HG02571 (cell line): ENCODE measurements around the gene ARHGAP24.
"Not testable (repeated sequence)": the region's sequence is repeated elsewhere in the genome, so short reads cannot be mapped to it uniquely, and the experiment has no call there.

Experiments
- ATAC-seq: cut with Tn5 transposase; IDR thresholded peaks from one replicate; pipeline ENCODE4 v1.9.1; 2021; ENCODE audit warnings: mild to moderate bottlenecking, moderate library complexity; ENCODE audit not compliant: unreplicated experiment

The ARHGAP24 gene

DNA sequence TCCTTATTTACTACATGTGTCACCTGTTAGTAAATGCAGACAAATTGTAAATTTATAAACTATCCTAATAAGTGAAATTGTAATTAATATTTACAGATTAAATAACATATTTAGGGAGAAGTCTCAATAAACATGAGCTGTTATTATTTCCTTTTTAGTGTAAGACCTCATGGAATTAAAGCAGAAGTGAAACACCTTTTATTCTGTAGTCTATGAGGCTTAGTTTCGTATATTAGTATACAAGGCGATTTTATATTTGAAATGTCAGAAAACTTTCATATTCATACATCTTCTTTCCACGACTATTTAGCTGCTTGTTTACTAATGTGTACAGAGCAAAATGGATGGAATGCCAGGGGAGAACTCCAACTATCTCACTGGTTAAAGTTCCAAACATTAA lies 414.4 kb downstream of the ARHGAP24 start:
- no peak for ATAC-seq

DNA sequence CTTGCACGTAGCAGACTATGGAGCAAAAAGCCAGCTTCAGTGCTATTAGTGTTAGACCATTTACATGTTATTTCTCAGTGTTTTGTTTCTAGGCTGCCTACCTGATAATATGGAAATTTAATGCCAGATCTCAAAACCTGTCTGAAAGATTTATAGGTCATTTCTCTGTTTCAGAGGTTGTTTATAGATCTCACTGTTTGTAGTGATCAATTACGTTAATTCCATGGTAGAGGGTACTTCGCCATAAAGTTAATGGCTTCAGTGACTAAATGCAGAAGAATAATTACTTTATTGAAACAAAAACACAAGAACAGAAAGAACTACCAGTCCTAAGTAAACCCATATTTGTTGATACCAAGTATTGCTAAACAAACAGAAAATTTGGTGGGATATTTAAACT lies 420.8 kb downstream of the ARHGAP24 start:
- ATAC-seq = no peak

DNA sequence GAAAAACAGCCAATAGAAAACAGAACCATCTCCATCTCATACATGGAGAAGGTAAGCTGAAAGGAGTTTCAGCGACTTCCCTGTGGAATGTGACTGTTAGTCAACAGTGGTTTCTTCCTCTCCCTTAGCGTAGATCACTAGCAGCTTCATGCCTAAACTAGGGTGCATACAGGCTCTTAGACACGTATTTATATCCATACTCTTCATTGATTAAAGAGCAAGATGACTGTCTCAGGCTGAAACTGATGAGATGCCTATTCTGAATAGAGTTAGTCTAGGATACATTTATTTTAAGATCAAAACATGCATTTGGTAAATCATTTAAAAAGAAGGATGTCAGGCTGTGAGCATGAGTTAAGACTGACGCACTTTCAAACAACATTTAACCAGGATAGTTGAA lies 423.3 kb downstream of the ARHGAP24 start:
- ATAC-seq = no peak

DNA sequence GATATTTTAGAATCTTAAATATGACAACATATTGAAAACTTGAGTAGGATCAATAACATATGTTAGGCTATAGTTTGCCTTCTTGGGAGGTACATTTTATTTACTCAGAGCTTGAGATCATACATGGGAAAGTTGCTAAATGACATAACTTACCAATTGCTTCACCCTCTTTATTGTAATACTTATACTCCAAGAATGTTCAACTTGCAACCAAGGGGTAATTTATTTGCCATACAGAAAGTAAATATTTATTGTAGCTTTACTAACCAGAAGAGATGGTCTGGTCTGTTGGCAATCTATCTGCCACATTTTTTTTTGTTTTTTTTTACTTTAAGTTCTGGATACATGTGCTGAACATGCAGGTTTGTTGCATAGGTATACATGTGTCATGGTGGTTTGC lies 426.6 kb downstream of the ARHGAP24 start:
- ATAC-seq = no peak

DNA sequence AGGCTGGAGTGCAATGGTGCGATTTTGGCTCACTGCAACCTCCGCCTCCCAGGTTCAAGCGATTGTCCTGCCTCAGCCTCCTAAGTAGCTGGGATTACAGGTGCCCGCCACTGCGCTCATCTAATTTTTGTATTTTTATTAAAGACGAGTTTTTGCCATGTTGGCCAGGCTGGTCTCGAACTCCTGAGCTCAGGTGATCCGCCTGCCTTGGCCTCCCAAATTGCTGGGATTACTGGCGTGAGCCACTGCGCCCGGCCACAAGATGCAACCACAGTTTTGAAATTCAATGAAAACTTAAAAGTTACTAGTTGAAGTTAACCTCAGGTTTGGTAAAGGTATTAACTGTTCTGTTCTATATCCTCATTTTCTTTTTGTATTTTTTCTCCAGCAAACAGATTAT lies 427.7 kb downstream of the ARHGAP24 start:
- not testable (repeated sequence) for ATAC-seq

DNA sequence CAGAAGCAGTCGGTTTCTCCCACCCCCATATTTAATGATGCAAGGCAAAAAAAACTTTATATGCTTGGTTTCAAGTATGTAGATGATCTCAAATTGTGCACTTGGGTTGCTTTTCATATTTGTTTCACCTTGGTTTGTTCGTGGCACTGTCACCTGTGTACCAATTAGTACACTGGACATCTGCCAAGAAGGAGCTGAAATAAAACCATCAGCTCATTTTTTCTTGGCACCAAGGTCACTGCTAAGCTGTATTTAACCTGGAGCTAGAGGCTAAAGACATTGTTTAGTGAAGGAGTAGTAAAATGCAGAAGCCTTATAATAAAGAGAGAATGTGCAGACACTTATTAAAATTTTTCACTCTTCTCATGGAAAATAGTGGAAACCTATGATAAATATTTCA lies 430.8 kb downstream of the ARHGAP24 start:
- no peak for ATAC-seq

DNA sequence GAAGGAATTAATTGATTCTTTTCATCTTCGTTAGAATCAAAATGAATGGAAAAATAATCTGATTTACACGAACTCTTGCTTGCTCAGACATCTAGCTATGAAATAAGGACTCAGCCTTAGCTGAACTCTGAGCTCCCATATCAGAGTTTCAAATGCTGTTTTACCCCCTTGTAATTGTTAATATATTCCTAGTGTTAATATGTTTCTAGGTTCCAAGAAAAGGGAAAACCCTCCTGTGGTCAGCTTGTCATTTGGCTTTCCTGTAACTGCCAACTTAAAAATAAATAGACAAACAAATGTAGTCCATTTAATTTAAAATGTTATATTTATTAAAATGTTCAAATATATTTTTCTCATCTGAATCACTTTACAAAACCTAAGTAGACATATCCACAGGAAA lies 432.1 kb downstream of the ARHGAP24 start:
- ATAC-seq = no peak

DNA sequence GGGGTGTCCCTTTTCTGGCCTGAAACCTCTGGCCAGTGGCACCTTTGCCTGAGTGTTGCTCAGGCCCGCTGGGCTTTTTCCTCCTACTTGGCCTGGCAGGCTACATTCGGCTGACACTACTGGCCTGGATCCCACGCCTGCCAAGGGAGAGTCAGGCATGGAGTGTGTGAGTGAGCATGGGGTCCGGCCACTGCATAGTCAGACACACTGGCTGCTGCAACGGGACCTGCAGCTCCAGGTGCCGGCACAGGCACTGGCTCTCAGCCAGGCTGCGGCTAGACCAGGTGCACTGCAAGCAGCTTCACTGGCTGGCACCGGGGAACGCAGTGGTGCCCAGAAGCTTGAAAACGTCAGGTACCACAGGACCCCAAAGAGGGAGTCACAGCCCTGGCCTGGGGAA lies 434.9 kb downstream of the ARHGAP24 start:
- ATAC-seq = no peak

DNA sequence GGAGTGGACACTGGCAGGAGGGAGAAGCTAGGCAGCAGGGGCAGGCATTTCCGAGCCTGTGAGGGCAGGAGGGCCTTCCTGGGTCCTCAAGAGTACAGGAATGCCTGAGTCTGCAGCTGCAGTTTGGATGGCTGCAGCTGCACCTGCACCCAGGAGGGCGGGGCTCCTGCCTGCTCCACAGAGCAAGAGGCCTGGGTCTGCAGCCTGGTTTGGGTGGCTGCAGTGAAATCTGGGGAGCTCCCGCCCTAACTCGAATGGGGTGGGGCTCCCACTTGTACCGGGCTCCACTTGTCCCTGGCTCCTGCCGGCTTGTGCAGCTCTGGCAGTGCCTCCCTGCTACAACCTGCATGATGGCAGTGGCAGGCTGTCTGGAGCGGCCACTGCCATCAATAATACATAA lies 436.0 kb downstream of the ARHGAP24 start:
- ATAC-seq = no peak

DNA sequence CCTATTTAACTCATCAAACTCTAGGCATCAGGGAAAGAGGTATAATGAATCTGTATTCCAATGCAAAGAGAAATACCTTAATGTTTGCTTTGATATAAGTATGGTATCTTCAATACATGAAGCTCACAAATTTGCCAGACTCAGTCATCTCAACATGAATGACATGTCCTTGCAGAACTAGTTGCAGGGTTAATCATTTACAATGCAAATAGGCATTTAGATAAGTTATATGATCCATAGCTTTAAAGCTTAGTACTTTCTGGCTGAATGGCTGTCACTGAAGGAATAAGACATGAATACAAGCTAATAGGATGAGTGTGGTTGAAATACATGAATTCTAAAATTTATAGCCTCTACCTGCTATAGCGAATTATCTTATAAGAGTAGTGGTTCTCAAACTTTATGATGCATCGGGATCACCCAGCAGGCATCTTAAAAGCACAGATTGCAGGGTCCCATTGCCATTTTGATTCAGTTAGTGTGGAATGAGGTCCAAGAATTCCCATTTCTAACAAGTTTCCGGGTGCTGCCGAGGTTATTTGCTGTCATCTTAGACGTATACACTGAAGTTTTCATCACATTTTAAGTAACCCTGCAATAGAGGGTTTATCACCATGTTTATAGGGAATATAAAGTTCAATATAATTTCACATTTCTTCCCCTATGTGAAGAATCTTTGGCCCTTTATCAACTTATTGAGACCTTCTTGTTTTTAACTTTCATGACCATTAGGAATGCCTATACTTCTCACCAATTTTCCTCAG lies 439.2 kb downstream of the ARHGAP24 start:
- ATAC-seq = no peak

DNA sequence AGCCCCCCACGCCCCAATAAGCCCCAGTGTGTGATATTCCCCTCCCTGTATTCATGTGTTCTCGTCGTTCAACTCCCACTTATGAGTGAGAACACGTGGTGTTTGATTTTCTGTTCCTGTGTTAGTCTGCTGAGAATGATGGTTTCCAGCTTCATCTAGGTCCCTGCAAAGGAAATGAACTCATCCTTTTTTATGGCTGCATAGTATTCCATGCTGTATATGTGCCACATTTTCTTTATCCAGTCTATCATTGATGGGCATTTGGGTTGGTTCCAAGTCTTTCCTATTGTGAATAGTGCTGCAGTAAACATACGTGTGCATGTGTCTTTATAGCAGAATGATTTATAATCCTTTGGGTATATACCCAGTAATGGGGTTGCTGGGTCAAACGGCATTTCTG lies 440.6 kb downstream of the ARHGAP24 start:
- not testable (repeated sequence) for ATAC-seq

DNA sequence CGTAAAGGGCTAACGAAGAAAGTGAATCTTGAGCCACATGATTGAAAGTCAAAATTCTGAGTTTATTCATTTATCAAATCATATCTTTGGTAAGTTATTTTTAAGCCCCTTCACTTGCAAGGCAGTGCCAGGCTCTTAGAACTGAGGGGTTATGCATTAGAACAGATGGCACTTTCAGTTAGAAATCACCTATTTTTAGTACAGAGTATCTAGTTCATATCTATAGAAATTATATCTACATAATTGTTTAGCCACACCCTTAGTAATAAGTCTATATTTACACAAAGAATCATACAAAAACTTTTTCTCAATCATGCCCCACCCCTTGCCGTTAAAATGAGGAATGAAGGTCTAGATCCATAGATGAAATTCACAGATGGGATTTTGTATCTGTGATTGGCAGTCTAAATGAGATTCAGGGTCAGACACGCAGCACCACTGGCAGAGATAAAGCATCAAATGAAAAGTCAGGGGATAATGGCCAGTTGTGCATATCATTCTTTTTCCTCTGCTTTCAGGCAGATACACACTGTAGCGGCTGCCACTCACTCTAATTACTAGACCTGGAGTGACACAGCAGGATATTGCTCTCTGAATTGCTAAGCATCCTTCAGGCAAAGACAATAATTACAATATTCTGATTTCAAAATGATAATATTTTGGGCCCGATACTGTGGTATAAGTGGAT lies 444.4 kb downstream of the ARHGAP24 start:
- no peak for ATAC-seq

DNA sequence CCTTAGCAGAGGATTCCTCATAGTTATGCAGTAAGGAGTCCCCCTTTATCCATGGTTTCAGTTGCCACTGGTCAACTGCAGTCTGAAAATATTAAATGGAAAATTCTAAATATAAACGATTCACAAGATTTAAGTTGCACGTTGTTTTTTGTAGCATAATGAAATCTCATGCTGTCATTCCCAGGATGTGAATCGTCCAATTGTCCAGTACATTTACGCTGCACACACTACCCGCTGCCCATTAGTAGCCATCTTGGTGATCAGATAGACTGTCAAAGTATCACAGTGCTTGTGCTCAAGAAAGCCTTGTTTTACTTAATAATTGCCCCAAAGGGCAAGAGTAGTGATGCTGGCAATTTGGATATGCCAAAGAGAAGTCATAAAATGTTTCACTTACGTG lies 450.1 kb downstream of the ARHGAP24 start:
- no peak for ATAC-seq

DNA sequence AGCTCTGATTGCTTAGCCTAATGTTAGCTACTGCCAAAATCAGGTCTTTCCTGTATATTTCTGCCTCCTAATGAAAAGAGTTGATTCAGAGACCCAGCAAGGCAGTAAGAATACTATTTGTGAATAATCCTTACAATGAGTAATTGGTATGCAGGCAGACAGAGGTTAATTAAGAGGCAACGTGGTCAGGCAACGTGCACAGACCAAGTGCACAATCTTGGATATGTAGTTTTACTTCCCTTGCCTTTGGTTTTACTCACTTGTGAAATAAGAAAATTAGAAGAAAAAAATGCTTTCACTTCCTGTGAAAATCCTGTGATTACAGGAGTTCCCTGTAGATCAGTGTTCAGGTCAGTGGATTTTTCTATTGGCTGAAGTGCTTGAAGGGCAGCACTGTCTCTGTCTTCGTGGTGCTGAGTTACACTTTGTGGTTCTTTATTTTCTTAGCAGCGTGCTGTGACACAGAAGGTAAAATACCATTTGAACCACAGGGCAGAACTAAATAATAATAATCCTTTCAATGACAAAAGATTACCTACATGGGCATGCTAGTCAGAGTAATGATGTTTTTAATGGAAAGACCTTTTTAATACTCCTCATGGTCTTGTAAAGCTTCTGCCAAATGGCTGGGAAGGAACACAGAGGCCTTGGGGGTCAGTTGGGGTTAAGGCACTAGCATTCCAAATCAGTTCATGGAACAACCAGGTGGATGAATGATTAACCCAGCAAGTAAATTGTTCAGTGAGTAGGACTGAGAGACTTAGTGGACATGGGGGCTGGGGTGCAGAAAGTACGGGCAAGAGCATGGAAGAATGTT lies 454.0 kb downstream of the ARHGAP24 start:
- no peak for ATAC-seq

DNA sequence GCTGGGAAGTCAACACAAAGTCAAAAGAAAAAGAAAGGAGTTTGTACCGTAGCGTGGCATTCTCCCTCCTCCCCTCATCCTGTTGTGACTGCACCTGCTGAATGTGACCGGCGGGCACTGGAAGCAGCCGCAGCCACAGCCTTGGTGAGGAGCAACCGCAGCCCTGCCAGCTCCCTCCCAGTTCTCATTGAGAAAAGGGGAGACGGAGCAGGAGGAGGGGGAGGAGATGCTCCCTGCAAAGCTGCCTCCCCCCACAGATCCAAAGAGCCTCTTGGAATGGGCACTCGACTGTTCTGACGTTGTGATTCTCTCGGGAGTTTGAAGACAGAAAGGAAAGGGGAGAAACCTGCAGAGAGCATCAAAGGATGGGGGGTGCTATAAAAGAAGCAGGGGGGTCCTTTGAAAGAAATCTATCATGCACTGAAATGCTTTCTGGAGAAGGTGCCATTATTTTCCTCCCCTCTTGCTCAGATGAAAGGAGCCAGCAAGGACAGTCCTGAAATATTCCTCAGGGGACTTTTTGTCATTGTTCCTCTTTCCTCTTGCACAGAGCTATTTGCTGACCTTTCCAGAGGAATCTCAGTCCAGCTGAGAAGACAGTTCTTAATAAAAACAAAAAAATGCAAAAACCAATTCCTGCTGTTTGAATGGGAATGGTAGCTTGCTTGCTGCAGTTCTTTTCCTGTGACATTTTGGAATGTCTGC lies 455.2 kb downstream of the ARHGAP24 start:
- no peak for ATAC-seq

DNA sequence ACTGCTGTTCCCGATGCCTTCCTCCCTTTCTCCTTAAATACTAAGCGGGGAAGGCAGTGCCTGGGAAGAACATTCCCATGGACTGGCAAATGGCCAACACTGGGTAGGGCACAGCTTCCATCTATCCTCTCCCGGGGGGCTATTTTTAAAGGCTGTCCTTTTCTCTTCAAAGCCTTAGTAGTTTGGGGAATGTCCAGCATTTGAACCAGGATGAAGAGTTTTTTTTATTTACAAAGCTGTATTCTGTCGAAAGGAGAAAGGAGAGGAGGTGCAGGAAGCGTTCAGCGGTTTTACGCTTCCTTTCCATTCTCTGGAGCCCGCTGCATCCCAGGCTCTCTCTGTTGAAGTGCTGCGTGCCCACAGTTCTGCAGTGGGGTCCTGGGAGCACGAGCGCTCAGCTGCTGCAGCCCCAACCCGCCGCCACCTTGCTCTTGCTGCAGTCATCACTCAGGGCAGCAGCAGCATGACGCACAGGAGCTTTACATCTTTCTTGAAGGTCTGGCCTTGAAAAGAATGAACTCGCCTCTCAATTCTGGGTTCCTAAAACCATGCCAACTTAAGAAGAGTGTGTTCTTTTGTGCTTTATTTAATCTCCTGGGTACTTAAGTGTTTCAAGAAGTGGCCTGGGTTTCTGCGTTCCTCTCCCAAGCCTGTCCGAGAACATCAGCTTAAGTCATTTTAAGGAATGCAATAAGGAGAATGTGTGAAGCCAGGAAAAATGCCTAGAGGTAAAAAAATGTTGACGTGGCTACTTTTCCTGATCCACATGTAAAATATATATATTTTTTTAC lies 457.7 kb downstream of the ARHGAP24 start:
- no peak for ATAC-seq

DNA sequence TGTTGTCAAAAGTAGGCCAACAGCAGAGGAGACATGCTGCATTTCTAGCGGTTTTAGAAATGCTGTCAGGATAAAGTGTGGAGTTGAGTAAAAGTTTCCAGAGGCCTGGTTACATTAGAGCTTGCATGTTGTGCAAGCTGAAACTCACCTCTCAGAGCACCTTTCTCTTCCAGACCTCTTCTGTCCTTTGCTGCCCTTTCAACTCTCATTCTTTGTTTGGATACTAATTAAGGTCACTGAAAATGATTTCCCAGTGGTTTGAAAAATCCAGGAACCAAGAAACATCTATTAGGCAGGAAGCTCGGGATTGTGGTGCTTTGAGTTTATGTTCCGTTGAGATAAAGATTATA lies 458.3 kb downstream of the ARHGAP24 start:
- ATAC-seq = no peak

DNA sequence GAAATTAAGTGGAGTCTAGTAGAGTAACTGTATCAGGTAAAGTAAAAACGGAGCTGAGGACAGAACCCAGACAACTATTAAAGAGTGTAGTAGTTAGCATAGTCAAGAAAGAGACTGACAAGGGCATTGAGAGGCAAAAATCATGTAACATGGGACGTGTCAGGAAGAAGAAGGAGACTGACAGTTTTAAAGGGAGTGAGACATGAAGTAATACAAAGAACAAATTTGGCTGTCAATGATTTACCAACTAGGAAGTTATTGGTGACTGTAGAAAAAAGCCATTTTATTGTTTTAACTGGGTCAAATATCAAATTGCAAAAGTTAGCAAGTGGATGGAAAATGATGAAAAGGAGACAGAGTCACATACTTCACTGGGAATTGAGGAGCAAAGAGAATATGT lies 462.6 kb downstream of the ARHGAP24 start:
- no peak for ATAC-seq

DNA sequence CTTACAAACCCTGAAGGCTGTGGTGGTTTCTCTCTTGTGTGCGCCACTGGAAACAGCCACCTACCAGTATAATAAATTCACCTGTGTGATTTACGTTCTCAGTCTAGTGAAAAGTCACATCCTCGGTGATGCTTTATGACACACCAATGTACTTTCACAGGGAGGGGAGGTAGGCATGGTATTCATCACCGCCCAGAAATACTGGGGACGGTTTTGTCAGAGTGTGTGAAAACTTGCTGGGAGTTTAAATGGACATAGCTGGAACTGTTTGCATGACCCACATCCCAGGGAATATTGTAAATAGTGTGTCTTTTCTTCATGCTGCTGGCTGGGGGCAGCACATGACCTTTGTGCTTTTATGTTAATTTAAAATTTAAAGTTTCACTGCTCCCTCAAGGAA lies 463.1 kb downstream of the ARHGAP24 start:
- no peak for ATAC-seq

DNA sequence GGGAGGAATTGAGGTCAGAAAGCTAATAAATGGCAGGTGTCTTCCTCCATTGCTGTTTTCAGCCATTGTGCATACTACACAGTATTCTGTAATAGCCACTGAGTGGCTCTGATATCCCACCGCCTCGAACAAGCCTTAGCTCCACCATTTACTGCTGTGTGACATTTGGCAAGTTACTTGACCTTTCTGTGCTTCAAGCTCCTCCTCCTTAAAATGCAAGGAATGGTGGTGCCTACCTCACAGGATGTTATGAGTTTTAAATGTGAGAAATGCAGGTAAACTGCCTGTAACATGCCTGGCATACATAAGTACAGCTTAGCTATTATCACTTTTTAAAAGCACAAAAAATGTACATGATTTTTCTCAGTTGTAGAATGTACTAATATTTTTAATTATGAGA lies 464.0 kb downstream of the ARHGAP24 start:
- ATAC-seq = no peak

DNA sequence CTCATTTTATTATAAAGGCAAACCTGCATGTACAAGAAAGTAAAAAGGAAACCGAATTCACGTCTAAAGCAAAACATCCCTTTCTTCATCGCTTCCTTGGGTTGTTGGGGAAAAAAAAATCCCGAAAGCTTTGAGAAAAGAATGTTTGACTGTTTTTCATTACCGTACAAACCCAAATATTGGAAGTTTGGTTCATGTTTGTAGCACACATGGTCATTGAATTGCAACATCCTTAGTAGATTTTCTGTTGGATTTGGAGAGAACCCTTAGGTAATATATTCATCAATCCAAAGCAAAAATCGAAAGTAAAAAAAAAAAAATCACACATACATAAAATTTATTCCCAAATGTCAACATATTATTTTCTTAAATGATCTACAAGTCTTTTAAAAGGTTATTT lies 464.6 kb downstream of the ARHGAP24 start:
- no peak for ATAC-seq
